H1 (cell line): ENCODE results near the gene SEC61A1. TPM values are rescaled to one million over a fixed set of nuclear protein-coding genes. Genes with fewer than 3 reads are reported as not detected.

Source experiments
- BRCA1 ChIP-seq: IDR thresholded peaks from 2 replicates; pipeline ENCODE4 v1.6.1; 2012; ENCODE audit warnings: low read depth, low read length, improper control_type of control experiment
- JUN ChIP-seq: IDR thresholded peaks from 2 replicates; pipeline ENCODE4 v1.6.1; 2011; ENCODE audit warnings: low read depth, mild to moderate bottlenecking, improper control_type of control experiment, low read length
- RFX5 ChIP-seq: IDR thresholded peaks from 2 replicates; pipeline ENCODE4 v1.6.1; 2011; ENCODE audit warnings: low read depth, low read length, improper control_type of control experiment, borderline replicate concordance
- polyA plus RNA-seq, 7 experiments: library from polyadenylated mRNA; depleted of rRNA in 3 of 7; stranded (reverse) in 5 of 7; unstranded in 2 of 7; fragments of >200 nt in 5 of 7; fragments of 200-250 nt in 2 of 7; gene quantifications; 1 replicate in 5 of 7; 2 replicates in 1 of 7; 4 replicates in 1 of 7; pipeline versions ENCODE4 v1.2.1 to v1.2.3, GENCODE V29; 2011 to 2013; ENCODE audit warnings: missing spikeins in 2 of 7, mixed read lengths in 2 of 7
- total RNA-seq: library from RNA; stranded (reverse); fragmentation: NEBNext Ultra II Directional; extraction: Animal tissue kit (Norgen Biotek cat#: 25700); gene quantifications from 2 replicates; pipeline ENCODE4 v1.2.1, GENCODE V29; 2021

SEC61A1 gene
- total and polyA plus RNA-seq, 2 of the 8 experiments (the other 6 are each of a cell fraction or from before 2014, with no cell fraction given): 133 to 165 TPM

DNA sequence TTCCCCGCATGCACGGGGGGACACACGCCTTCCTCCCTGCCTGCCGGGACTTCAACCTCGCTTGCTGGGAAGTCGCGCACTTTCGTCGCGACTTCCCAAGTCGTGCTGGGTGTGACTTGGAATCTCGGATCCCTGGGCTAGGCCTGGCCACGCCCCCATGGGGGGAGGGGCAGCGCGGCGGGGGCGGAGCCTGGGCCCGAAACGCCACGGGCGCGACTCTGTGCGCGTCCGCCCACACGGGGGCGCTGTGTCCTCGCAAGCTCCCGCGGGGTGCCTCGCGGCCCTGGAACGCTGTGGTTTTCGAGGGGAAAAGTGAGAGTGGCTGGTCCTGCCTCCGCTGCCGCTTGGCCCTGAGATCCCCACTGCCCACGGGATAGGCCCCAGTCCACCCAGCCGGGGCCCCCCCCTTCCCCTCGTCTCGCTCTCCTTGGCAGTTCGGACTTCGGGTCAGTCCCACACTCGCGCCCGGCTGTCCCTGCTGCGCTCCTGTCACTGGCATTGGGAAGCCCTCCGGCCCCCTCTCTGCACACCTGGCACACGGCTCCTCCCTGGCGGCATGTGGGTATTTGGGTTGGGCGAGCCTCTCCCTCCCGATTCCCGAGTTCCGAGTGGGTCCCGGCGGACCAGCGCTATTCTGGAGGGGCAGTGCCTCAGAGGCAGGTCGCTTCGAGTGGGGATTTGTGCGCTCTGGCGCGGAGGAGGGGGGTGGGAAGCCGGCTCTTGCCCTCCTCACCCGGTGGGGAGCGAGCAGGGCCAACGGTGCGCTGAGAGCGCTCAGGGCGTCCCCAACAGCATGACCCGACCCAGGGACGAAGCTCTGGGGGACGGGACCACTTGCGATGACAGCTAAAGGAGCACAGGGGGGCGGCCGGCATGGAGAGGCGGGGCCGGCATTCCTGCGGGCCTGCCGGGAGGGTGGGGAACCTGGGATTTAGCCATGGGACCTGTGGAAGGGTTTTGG, 23.6 kb downstream of the SEC61A1 start (continued):
- TF ChIP-seq BRCA1 (no peak), JUN (no peak), RFX5 (no peak)
